Right lobe of liver (tissue), 6 donors: ENCODE results near the gene UHRF2. TPM values are rescaled to one million over a fixed set of nuclear protein-coding genes. Genes with fewer than 3 reads are reported as not detected.

ENCODE experiments used
- ATAC-seq, 4 donors: fragments of 200-7000 bp; cut with Tn5 transposase; one replicate each; pipeline ENCODE4 v1.9.1; 2020; ENCODE audit warnings: mild to moderate bottlenecking in 4 of 4, moderate library complexity in 4 of 4
- DNase-seq, 3 donors: peaks; one replicate each; pipeline ENCODE4 v3.0.0-alpha.2; 2020
- H3K27ac ChIP-seq, 3 donors: fragments of 200-600 bp; one replicate each; pipeline ENCODE4 v1.8.0; 2022
- H3K27me3 ChIP-seq, 2 donors: fragments of 200-600 bp; one replicate each; pipeline ENCODE4 v1.8.0; 2022
- H3K36me3 ChIP-seq, 4 donors: fragments of 200-600 bp; sonication (generic) in 1 of 4; one replicate each; pipeline versions ENCODE4 v1.5.1 to v1.8.0; 2017 to 2022; ENCODE audit warnings: control low read depth in 1 of 4
- H3K4me1 ChIP-seq, 4 donors: fragments of 200-600 bp; sonication (generic) in 1 of 4; one replicate each; pipeline versions ENCODE4 v1.5.1 to v1.8.0; 2017 to 2022; ENCODE audit warnings: control low read depth in 1 of 4
- H3K4me3 ChIP-seq, 3 donors: fragments of 200-600 bp; one replicate each; pipeline ENCODE4 v1.8.0; 2022
- H3K9me3 ChIP-seq, 4 donors: fragments of 200-600 bp; sonication (generic) in 1 of 4; one replicate each; pipeline versions ENCODE4 v1.5.1 to v1.8.0; 2017 to 2022; ENCODE audit warnings: control low read depth in 1 of 4
- CTCF ChIP-seq, 4 donors: fragments of 200-600 bp in 3 of 4; fragments of 450-650 bp in 1 of 4; IDR thresholded peaks; one replicate each; pipeline versions ENCODE4 v1.5.1 to v1.8.0; 2016 to 2022; ENCODE audit warnings: antibody characterized with exemption in 4 of 4, mild to moderate bottlenecking in 2 of 4
- POLR2A ChIP-seq: fragments of 450-650 bp; IDR thresholded peaks from one replicate; pipeline ENCODE4 v1.6.1; 2017; ENCODE audit warnings: antibody characterized with exemption, mild to moderate bottlenecking
- WGBS: methylation state at CpG from one replicate; pipeline ENCODE4 v1.1.6; 2018; ENCODE audit warnings: low coverage, low lambda C conversion rate; ENCODE audit not compliant: insufficient coverage; ENCODE audit errors: missing lambda C conversion rate; 5-methylcytosine and 5-hydroxymethylcytosine counted together
- intact Hi-C, 2 donors: fragments of 100-400 bp; cut with DNase I; formaldehyde crosslinking; loops; one replicate each; pipeline versions ENCODE4 v1.11.2 to v1.14.1; 2022
- total RNA-seq, 6 experiments: library from RNA; depleted of rRNA in 2 of 6; stranded (reverse); fragments of >200 nt in 2 of 6; fragmentation: NEBNext Ultra II Directional in 3 of 6; extraction: Animal tissue kit (Norgen Biotek cat#: 25700) in 3 of 6; gene quantifications; one replicate each; pipeline versions ENCODE4 v1.1.0 to v1.2.4, GENCODE V29; 2016 to 2023
- donor health status: DM: no; HTN: yes; CAD: no.
- donor health status: DM: no; HTN: no; CAD: no.
- donor health status: DM: no; HTN: no; CAD: no.
- donor health status: DM: no; HTN: yes; CAD: no.
- donor health status: DM: no; HTN: yes; CAD: no.

UHRF2 gene
- total RNA-seq, 6 experiments from 2014 or later = 12.6 to 18.8 (median 17.1) TPM

GRCh38 chr9:6431038-6431437 is 18.0 kb downstream of the UHRF2 start:
- Histone ChIP-seq H3K4me1 (no peaks in the 10 kb centered on the region), H3K9me3 (no peaks in the 10 kb centered on the region), H3K36me3 (no peaks in the 10 kb centered on the region), H3K27ac (no peak overlapping the region), H3K27me3 (no peaks in the 10 kb centered on the region), H3K4me3 (no peak overlapping the region)
- intact Hi-C loops = no loop called here
- TF ChIP-seq POLR2A = no peak
- TF ChIP-seq CTCF (IDR thresholded peaks at IDR 0.05) = no peak
- DNase-seq (no peak), ATAC-seq (no peak)

- TF ChIP-seq CTCF (IDR thresholded peaks at IDR 0.05) (no peak), POLR2A (no peak)
- H3K4me3 ChIP-seq = no peak overlapping the region
- H3K9me3 ChIP-seq = no peaks in the 10 kb centered on the region
- intact Hi-C loops = no loop called here
- H3K36me3 ChIP-seq = peaks cover 0 to 3% (median 0%) of the 10 kb centered on the region in 4 donors
- no peak for DNase-seq
- no peak for ATAC-seq
- H3K27me3 ChIP-seq = no peaks in the 10 kb centered on the region
- H3K27ac ChIP-seq = no peak overlapping the region
- 86% methylated on average over 2 of the region's 2 CpGs for WGBS
- no peaks in the 10 kb centered on the region for H3K4me1 ChIP-seq
Measured at GRCh38 chr9:6433410-6433809, 20.4 kb downstream of the UHRF2 start.

GRCh38 chr9:6439051-6439703 is 26.2 kb downstream of the UHRF2 start:
- no peak overlapping the region for H3K27ac ChIP-seq
- no peak for DNase-seq
- 80% methylated on average over 8 of the region's 9 CpGs for WGBS
- TF ChIP-seq POLR2A (no peak), CTCF (IDR thresholded peaks at IDR 0.05) (no peak)
- intact Hi-C loops = no loop called here
- no peak for ATAC-seq
- no peaks in the 10 kb centered on the region for H3K9me3 ChIP-seq
- H3K36me3 ChIP-seq = peaks cover 0 to 3% (median 0%) of the 10 kb centered on the region in 4 donors
- H3K4me3 ChIP-seq = no peak overlapping the region
- H3K4me1 ChIP-seq = no peaks in the 10 kb centered on the region
- H3K27me3 ChIP-seq = no peaks in the 10 kb centered on the region

- H3K4me3 ChIP-seq = no peak overlapping the region
- no peaks in the 10 kb centered on the region for H3K27me3 ChIP-seq
- H3K9me3 ChIP-seq = no peaks in the 10 kb centered on the region
- no peak for DNase-seq
- no peaks in the 10 kb centered on the region for H3K4me1 ChIP-seq
- intact Hi-C loops = no loop called here
- 73% methylated on average over 3 of the region's 3 CpGs for WGBS
- no peak for TF ChIP-seq POLR2A
- TF ChIP-seq CTCF (IDR thresholded peaks at IDR 0.05) = no peak
- H3K36me3 ChIP-seq = peaks cover 0 to 3% (median 0%) of the 10 kb centered on the region in 4 donors
- no peak for ATAC-seq
- no peak overlapping the region for H3K27ac ChIP-seq
Measured at GRCh38 chr9:6440405-6440804, 27.4 kb downstream of the UHRF2 start.

- no peak for DNase-seq
- intact Hi-C loops = no loop called here
- Histone ChIP-seq H3K9me3 (no peaks in the 10 kb centered on the region), H3K27ac (no peak overlapping the region), H3K27me3 (no peaks in the 10 kb centered on the region), H3K4me3 (no peak overlapping the region), H3K4me1 (no peaks in the 10 kb centered on the region), H3K36me3 (peaks cover 0 to 3% (median 0%) of the 10 kb centered on the region in 4 donors)
- 63% methylated on average over 1 of the region's 1 CpG for WGBS
- ATAC-seq = no peak
- no peak for TF ChIP-seq POLR2A
- TF ChIP-seq CTCF (IDR thresholded peaks at IDR 0.05) = no peak
Measured at GRCh38 chr9:6441269-6441668, 28.3 kb downstream of the UHRF2 start.
